Activated naive CD8-positive, alpha-beta T cell treated with anti-CD3 and anti-CD28 coated beads, Interleukin-2, amount 10 ng/mL, durations not matched to agents 7 days and 5 days (primary cell): ENCODE measurements around the gene USP12. TPM values are rescaled to one million over a fixed set of nuclear protein-coding genes. Genes with fewer than 3 reads are reported as not detected.

Source experiments
- ATAC-seq: fragments of 150-1000 bp; cut with Tn5 transposase; one replicate; pipeline ENCODE4 v1.10.0; 2021; ENCODE audit warnings: low read depth, moderate library complexity
- POLR2A ChIA-PET: fragments of 350-600 bp; sonication (Branson Sonifier 250); formaldehyde crosslinking; loops from one replicate; lab custom pipeline; 2021; ENCODE audit warnings: antibody characterized with exemption; lab: Charles Lee
- DNase-seq: peaks from one replicate; pipeline ENCODE4 v3.0.0; 2021
- H3K27ac Mint-ChIP-seq: one replicate; pipeline ENCODE4 v1.8.0; 2022; ENCODE audit warnings: mild to moderate bottlenecking, mixed read lengths
- H3K27me3 Mint-ChIP-seq: one replicate; pipeline ENCODE4 v1.8.0; 2022; ENCODE audit warnings: mild to moderate bottlenecking, moderate library complexity, mixed read lengths
- H3K36me3 Mint-ChIP-seq: one replicate; pipeline ENCODE4 v1.8.0; 2021; ENCODE audit warnings: mild to moderate bottlenecking, mixed read lengths
- H3K4me1 Mint-ChIP-seq: one replicate; pipeline ENCODE4 v1.8.0; 2021; ENCODE audit warnings: mixed read lengths
- H3K4me3 Mint-ChIP-seq: one replicate; pipeline ENCODE4 v1.8.0; 2022; ENCODE audit warnings: mild to moderate bottlenecking, moderate library complexity, mixed read lengths
- H3K9me3 Mint-ChIP-seq: one replicate; pipeline ENCODE4 v1.8.0; 2021; ENCODE audit warnings: mixed read lengths
- total RNA-seq, 2 experiments: library from RNA; stranded (reverse); gene quantifications; one replicate each; pipeline ENCODE4 v1.2.3, GENCODE V29; 2021

The USP12 gene
- total RNA-seq, 2 experiments from 2014 or later, result 21.4 to 23.9 TPM

- H3K27me3 Mint-ChIP-seq, result no peaks in the 10 kb centered on the region
- H3K36me3 Mint-ChIP-seq, result peaks cover 43% of the 10 kb centered on the region
- no peak for DNase-seq
- no peak for ATAC-seq
- peaks cover 5% of the 10 kb centered on the region for H3K4me1 Mint-ChIP-seq
- POLR2A ChIA-PET, result no interaction called here
- peaks cover 20% of the 10 kb centered on the region for H3K9me3 Mint-ChIP-seq
- H3K4me3 Mint-ChIP-seq, result no peak overlapping the region
- H3K27ac Mint-ChIP-seq, result no peak overlapping the region
Measured at GRCh38 chr13:27120811-27121210, 50.8 kb downstream of the USP12 start.

- Mint-ChIP-seq H3K4me3 (no peak overlapping the region), H3K27ac (no peak overlapping the region), H3K4me1 (peaks cover 5% of the 10 kb centered on the region), H3K27me3 (no peaks in the 10 kb centered on the region), H3K36me3 (peaks cover 48% of the 10 kb centered on the region), H3K9me3 (peaks cover 18% of the 10 kb centered on the region)
- no peak for ATAC-seq
- DNase-seq, result no peak
- POLR2A ChIA-PET, result no interaction called here
Measured at GRCh38 chr13:27120011-27120410, 51.6 kb downstream of the USP12 start.

GRCh38 chr13:27118428-27119054 lies 53.1 kb downstream of the USP12 start:
- peaks cover 10% of the 10 kb centered on the region for H3K9me3 Mint-ChIP-seq
- ATAC-seq (no peak), DNase-seq (no peak)
- H3K27ac Mint-ChIP-seq, result no peak overlapping the region
- H3K4me1 Mint-ChIP-seq, result peaks cover 5% of the 10 kb centered on the region
- POLR2A ChIA-PET, result no interaction called here
- no peak overlapping the region for H3K4me3 Mint-ChIP-seq
- H3K27me3 Mint-ChIP-seq, result no peaks in the 10 kb centered on the region
- peaks cover 47% of the 10 kb centered on the region for H3K36me3 Mint-ChIP-seq

- H3K4me3 Mint-ChIP-seq, result no peak overlapping the region
- H3K27me3 Mint-ChIP-seq, result no peaks in the 10 kb centered on the region
- POLR2A ChIA-PET, result no interaction called here
- peaks cover 8% of the 10 kb centered on the region for H3K9me3 Mint-ChIP-seq
- H3K4me1 Mint-ChIP-seq, result peaks cover 5% of the 10 kb centered on the region
- no peak overlapping the region for H3K27ac Mint-ChIP-seq
- H3K36me3 Mint-ChIP-seq, result peaks cover 44% of the 10 kb centered on the region
- no peak for ATAC-seq
- no peak for DNase-seq
Measured at GRCh38 chr13:27117952-27118351, 53.7 kb downstream of the USP12 start.

- peaks cover 5% of the 10 kb centered on the region for H3K4me1 Mint-ChIP-seq
- POLR2A ChIA-PET, result no interaction called here
- no peaks in the 10 kb centered on the region for H3K27me3 Mint-ChIP-seq
- ATAC-seq (no peak), DNase-seq (no peak)
- peaks cover 5% of the 10 kb centered on the region for H3K9me3 Mint-ChIP-seq
- peaks cover 45% of the 10 kb centered on the region for H3K36me3 Mint-ChIP-seq
- H3K27ac Mint-ChIP-seq, result no peak overlapping the region
- no peak overlapping the region for H3K4me3 Mint-ChIP-seq
Measured at GRCh38 chr13:27117158-27117557, 54.5 kb downstream of the USP12 start.

- Mint-ChIP-seq H3K4me3 (no peak overlapping the region), H3K36me3 (peaks cover 29% of the 10 kb centered on the region), H3K9me3 (peaks cover 2% of the 10 kb centered on the region), H3K4me1 (peaks cover 2% of the 10 kb centered on the region), H3K27me3 (no peaks in the 10 kb centered on the region), H3K27ac (no peak overlapping the region)
- no peak for DNase-seq
- no peak for ATAC-seq
- POLR2A ChIA-PET, result no interaction called here
Measured at GRCh38 chr13:27113436-27113835, 58.2 kb downstream of the USP12 start.

- POLR2A ChIA-PET, result no interaction called here
- DNase-seq, result no peak
- Mint-ChIP-seq H3K9me3 (peaks cover 2% of the 10 kb centered on the region), H3K4me1 (peaks cover 2% of the 10 kb centered on the region), H3K27ac (no peak overlapping the region), H3K27me3 (no peaks in the 10 kb centered on the region), H3K4me3 (no peak overlapping the region), H3K36me3 (peaks cover 29% of the 10 kb centered on the region)
- ATAC-seq, result no peak
Measured at GRCh38 chr13:27112006-27112405, 59.6 kb downstream of the USP12 start.

- H3K9me3 Mint-ChIP-seq, result peaks cover 2% of the 10 kb centered on the region
- peaks cover 27% of the 10 kb centered on the region for H3K36me3 Mint-ChIP-seq
- H3K27ac Mint-ChIP-seq, result no peak overlapping the region
- H3K27me3 Mint-ChIP-seq, result no peaks in the 10 kb centered on the region
- ATAC-seq, result no peak
- POLR2A ChIA-PET, result no interaction called here
- H3K4me3 Mint-ChIP-seq, result no peak overlapping the region
- H3K4me1 Mint-ChIP-seq, result peaks cover 2% of the 10 kb centered on the region
- no peak for DNase-seq
Measured at GRCh38 chr13:27110056-27110746, 61.4 kb downstream of the USP12 start.

GRCh38 chr13:27106144-27106543 lies 65.5 kb downstream of the USP12 start:
- no peaks in the 10 kb centered on the region for H3K27me3 Mint-ChIP-seq
- H3K4me1 Mint-ChIP-seq, result peaks cover 2% of the 10 kb centered on the region
- ATAC-seq (no peak), DNase-seq (no peak)
- H3K36me3 Mint-ChIP-seq, result peaks cover 29% of the 10 kb centered on the region
- no peak overlapping the region for H3K4me3 Mint-ChIP-seq
- H3K27ac Mint-ChIP-seq, result no peak overlapping the region
- peaks cover 2% of the 10 kb centered on the region for H3K9me3 Mint-ChIP-seq
- POLR2A ChIA-PET, result interaction anchor here (0.5 kb wide), 1 partner anchor 25 kb away, joined by 3 read pairs; no protein-coding TSS in a partner anchor

- H3K27me3 Mint-ChIP-seq, result no peaks in the 10 kb centered on the region
- ATAC-seq (no peak), DNase-seq (no peak)
- H3K9me3 Mint-ChIP-seq, result peaks cover 2% of the 10 kb centered on the region
- H3K4me1 Mint-ChIP-seq, result peaks cover 3% of the 10 kb centered on the region
- no peak overlapping the region for H3K4me3 Mint-ChIP-seq
- H3K27ac Mint-ChIP-seq, result no peak overlapping the region
- POLR2A ChIA-PET, result no interaction called here
- H3K36me3 Mint-ChIP-seq, result peaks cover 33% of the 10 kb centered on the region
Measured at GRCh38 chr13:27104606-27105005, 67.0 kb downstream of the USP12 start.

- DNase-seq (no peak), ATAC-seq (no peak)
- Mint-ChIP-seq H3K27me3 (no peaks in the 10 kb centered on the region), H3K4me1 (peaks cover 8% of the 10 kb centered on the region), H3K4me3 (no peak overlapping the region), H3K9me3 (no peaks in the 10 kb centered on the region), H3K27ac (no peak overlapping the region), H3K36me3 (peaks cover 30% of the 10 kb centered on the region)
- POLR2A ChIA-PET, result no interaction called here
Measured at GRCh38 chr13:27101847-27102246, 69.8 kb downstream of the USP12 start.

- POLR2A ChIA-PET, result no interaction called here
Measured at GRCh38 chr13:27101289-27101688, 70.3 kb downstream of the USP12 start.

GRCh38 chr13:27097691-27098090 lies 73.9 kb downstream of the USP12 start:
- no peaks in the 10 kb centered on the region for H3K9me3 Mint-ChIP-seq
- POLR2A ChIA-PET, result no interaction called here
- H3K4me1 Mint-ChIP-seq, result peaks cover 8% of the 10 kb centered on the region
- no peaks in the 10 kb centered on the region for H3K27me3 Mint-ChIP-seq
- ATAC-seq, result no peak
- H3K4me3 Mint-ChIP-seq, result no peak overlapping the region
- no peak for DNase-seq
- no peak overlapping the region for H3K27ac Mint-ChIP-seq
- peaks cover 35% of the 10 kb centered on the region for H3K36me3 Mint-ChIP-seq

More at GRCh38 chr13:27101289-27101688, 70.3 kb downstream of the USP12 start:
- H3K27ac Mint-ChIP-seq, result no peak overlapping the region
- H3K4me3 Mint-ChIP-seq, result no peak overlapping the region
- H3K27me3 Mint-ChIP-seq, result no peaks in the 10 kb centered on the region
- no peaks in the 10 kb centered on the region for H3K9me3 Mint-ChIP-seq
- peaks cover 30% of the 10 kb centered on the region for H3K36me3 Mint-ChIP-seq
- ATAC-seq (no peak), DNase-seq (no peak)
- H3K4me1 Mint-ChIP-seq, result peaks cover 8% of the 10 kb centered on the region

- Mint-ChIP-seq H3K4me1 (peaks cover 2% of the 10 kb centered on the region), H3K27ac (no peak overlapping the region), H3K36me3 (peaks cover 42% of the 10 kb centered on the region), H3K27me3 (no peaks in the 10 kb centered on the region), H3K9me3 (no peaks in the 10 kb centered on the region), H3K4me3 (no peak overlapping the region)
- POLR2A ChIA-PET, result no interaction called here
- ATAC-seq (no peak), DNase-seq (no peak)
Measured at GRCh38 chr13:27091451-27091850, 80.2 kb downstream of the USP12 start.
